NCI-H128 (cell line): ENCODE data around the gene PTPN5.

Experiments
- DNase-seq: peaks from one replicate; lab custom pipeline; 2025; ENCODE audit not compliant: unreplicated experiment; lab: John Stamatoyannopoulos, UW

The PTPN5 gene

DNA sequence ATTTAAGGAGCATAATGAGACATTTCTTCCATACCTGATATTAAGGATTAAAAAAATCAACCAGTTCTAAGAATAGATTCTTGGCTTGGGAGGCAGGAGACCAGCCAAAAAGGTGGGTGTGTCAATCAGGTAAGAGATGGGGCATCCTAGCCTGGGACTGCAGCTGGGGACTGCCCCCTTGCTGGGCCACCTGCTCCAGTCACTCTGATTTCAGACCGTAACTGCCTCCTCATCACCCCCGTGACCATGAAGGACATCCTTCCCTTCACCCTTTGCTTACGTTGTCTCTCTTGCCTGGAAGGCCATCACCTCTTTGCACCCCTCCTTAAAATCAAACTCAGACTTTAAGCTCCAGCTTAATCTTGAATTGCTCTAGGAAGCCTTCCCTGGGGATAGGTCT lies 17.9 kb downstream of the PTPN5 start:
- DNase-seq: no peak

DNA sequence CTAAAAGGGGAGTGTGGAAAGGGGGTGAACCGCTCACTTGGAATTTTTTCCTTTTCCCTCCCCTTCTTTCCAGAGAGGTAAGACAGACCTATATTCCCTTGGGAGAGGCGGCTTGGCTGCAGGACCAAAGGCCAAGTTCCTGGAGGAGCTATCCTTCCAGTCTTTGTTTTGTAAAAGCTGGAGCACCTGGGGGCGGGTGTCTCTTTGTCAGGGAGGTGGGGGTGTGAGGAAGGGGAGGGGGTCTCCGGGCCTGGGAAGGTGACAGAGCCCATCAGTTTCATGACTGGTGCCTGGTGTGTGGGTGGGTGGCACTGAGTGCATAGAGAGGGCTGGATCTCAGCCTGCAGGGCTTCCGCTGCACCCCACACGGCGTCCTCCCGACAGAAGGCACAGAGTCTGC lies 18.5 kb downstream of the PTPN5 start:
- no peak for DNase-seq

- DNase-seq: no peak
Observed at GRCh38 chr11:18772211-18772610, 19.4 kb downstream of the PTPN5 start.

DNA sequence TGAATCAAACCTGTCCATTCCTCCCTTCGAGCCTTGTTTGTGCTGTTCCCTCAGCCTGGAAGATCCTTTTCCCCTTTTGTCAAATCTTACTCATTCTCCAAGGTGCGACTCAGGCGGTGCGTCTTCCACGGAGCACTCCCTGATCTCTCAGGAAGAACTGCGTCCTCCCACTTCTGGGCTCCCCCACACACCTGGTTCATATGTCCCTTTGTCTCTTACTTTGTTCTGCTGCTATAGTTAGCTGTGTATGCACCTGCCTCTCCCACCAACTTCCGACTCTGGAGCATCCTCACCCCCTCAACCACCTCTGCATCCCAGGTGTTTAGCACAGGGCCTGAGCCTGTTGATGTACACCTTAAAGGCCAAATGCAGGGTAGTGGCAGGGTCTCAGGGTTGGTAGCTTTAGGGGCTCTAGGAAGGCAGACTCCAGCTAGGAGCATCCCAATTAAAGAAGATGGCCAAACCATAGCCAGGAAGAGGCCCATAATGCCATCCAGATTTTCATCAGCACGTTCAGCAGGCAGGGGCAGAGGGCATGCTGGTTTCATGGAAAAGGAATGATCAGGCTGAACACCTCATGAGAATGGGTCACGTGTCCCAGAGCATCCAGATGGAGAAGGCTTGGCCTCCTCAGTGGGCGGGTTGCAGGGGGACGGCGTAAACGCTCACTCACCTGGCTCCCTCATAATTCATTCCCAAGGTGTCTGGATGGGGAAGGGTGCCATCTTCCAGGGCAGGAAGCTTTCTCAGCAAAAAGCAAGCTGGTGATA lies 20.1 kb downstream of the PTPN5 start:
- DNase-seq: no peak

GRCh38 chr11:18770479-18771125 lies 21.0 kb downstream of the PTPN5 start:
- DNase-seq: no peak

- no peak for DNase-seq
Observed at GRCh38 chr11:18769802-18770456, 21.7 kb downstream of the PTPN5 start.

DNA sequence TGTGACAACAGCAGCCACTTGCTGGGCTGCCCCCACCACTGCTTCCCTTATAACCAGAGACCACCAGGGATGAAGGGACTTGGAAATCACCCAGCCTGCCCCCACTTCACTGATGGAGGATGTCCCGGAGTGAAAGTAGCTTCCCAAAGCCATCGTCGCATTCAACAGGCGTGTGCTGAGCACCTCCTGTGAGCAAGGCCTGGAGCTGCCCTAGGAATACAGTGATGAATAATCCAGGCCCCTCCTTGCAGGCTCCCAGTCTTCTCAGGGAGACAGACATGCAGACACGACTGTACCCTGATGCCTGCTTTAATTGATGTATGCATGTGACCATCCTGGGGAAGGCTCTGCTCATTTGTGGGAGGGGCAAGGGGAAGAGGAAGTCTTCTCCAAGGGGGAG lies 22.6 kb downstream of the PTPN5 start:
- DNase-seq: no peak

DNA sequence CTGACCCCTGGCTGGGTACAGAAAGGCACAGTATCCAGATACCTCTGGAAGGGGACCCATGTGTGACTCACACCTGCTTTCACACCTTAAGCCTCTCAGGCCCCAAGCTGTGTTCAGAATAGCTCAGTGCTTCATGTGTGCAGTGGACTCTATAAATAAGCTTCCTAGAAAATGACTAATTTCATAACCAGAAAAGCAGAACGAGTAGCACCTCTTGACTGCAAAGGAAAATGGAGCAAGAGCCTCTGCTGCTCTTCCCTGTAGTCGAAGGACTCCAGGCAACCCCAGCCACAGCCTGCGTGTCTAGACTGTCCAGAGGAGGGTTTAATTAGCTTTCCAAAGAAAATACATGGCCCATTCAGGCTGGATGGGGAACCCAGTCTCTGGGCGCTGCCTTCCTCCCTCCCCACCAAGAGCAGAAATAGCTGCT lies 23.1 kb downstream of the PTPN5 start:
- DNase-seq: no peak

- no peak for DNase-seq
Observed at GRCh38 chr11:18766015-18766414, 25.6 kb downstream of the PTPN5 start.

DNA sequence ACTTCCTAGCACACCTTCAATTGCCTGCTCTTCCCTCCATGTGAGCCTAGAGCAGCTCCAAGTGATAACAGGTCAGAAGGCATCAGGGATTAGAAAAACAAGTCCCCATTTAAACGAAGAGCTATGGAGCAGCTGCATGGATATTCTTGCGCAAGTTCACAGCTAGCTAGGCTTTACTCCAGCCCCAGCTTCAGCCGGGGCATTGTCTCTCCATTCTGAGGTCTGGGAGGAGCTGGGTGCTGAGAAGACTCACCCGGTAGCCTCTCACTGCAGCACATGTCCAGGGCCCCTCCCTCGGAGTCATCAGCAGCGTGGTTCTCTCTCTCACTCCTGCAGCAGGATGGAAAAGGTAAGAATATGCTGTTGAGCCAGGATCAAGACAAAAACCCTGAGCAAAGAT lies 26.0 kb downstream of the PTPN5 start:
- no peak for DNase-seq

DNA sequence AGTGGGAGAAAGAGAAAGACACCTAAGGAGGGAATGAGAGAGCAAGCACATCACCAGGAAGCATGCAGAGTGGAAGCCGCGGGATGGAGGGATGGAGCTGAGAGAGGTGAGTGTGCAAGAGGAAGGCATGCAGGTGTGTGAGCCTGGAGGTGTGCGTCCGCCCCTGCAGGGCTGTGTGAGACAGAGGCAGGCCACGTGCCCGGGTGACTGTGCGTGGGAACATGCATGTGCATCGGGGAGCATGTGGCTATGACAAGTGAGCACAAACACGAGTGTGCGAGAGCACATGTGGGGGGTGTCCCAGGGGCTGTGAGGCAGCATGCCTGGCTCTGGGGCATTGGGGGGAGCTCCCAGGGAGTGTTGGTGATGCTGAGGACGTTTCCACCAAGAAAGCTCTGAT lies 29.9 kb downstream of the PTPN5 start:
- no peak for DNase-seq

- DNase-seq: no peak
Observed at GRCh38 chr11:18761144-18761543, 30.5 kb downstream of the PTPN5 start.

DNA sequence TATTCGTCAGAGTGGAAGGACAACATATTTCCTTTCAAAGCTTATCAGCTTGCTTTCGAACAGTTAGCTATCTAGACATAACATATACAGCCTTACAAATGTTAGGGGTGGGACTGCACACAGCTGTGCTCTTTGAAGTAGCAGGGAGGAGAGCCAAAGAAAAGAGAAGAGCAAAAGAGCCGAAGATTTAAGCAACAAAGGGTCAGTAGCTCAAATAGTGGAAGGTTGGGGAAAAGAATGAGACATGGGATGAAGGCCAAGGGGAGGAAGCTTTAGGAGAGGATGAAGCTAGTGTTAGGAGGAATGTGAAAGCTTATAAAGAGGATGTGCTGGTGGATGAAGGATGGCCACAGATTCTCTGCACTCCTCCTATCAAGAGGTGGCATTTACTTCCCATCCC lies 33.8 kb downstream of the PTPN5 start:
- DNase-seq: no peak

DNA sequence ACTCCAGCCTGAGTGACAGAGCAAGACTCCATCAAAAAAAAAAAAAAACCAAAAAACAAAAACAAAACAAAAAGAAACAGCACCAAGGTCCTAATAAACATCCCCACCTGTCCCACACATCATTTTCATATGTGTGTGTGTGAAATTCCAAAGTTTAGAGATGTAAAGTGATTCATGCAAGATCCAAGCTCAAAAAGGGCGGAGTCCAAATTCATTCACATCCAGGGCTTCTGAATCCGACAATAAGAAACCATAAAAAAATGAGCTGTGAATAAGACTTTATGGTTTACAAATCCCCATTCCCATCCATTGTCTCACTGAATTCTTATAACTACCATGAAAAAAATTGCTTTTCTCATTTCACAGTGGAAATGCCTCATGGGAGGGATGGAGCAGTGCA lies 34.7 kb downstream of the PTPN5 start:
- no peak for DNase-seq

GRCh38 chr11:18754308-18754707 lies 37.3 kb downstream of the PTPN5 start:
- DNase-seq: no peak

DNA sequence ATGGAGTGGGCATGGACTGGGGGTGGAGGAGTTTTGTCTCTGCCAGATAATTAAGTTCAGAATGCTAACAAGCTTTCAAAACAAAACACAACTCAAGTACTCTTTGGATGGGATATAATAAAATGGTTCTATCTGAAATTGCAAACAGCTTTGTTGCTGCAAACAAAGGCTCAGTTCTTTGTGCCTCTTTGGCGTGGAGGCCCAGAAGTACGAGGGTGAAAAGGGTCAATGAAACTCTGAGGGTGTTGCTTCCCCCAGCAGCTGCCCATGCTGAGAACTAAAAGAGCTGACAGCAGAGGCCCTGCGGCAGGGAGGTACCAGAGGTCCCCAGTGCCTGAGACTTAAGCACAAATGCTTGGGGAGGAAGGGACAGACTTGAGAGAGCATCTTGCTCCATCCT lies 39.1 kb downstream of the PTPN5 start:
- no peak for DNase-seq

DNA sequence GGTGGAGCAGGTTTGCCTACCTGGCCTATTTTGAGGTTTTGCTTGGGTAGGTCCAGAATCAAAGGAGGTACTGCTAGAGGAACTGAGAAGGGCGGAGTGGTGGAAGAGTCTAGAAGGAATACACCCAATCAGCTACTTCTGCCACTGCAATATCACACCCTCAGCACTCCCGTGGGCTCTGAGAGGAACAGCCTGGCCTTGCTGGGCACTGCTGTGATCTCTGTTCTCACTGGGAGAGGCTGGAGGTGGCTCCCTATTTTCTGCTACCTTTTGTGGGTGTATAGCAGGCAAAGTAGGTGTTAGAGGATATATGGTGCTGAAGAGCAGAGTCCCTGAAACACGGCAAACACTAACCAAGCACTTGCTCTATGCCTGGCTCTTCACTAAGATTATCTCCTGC lies 40.7 kb downstream of the PTPN5 start:
- DNase-seq: no peak

GRCh38 chr11:18749681-18750319 lies 41.8 kb downstream of the PTPN5 start:
- no peak for DNase-seq

- no peak for DNase-seq
Observed at GRCh38 chr11:18748766-18749365, 42.7 kb downstream of the PTPN5 start.

GRCh38 chr11:18745251-18745650 lies 46.3 kb downstream of the PTPN5 start:
- no peak for DNase-seq

GRCh38 chr11:18743900-18744514 lies 47.6 kb downstream of the PTPN5 start:
- DNase-seq: no peak
